GM20000 (cell line): ENCODE data around the gene HMGXB4.

Source experiments
- DNase-seq: peaks from one replicate; pipeline ENCODE4 v3.0.0; 2012; ENCODE audit warnings: low spot score
- TF ChIP-seq, protein P1 (sequence below): IDR thresholded peaks from 2 replicates; pipeline ENCODE4 v1.5.1; 2012; ENCODE audit warnings: mild to moderate bottlenecking, control low read depth; ENCODE audit errors: extremely low read depth, missing control alignments

HMGXB4 gene

DNA sequence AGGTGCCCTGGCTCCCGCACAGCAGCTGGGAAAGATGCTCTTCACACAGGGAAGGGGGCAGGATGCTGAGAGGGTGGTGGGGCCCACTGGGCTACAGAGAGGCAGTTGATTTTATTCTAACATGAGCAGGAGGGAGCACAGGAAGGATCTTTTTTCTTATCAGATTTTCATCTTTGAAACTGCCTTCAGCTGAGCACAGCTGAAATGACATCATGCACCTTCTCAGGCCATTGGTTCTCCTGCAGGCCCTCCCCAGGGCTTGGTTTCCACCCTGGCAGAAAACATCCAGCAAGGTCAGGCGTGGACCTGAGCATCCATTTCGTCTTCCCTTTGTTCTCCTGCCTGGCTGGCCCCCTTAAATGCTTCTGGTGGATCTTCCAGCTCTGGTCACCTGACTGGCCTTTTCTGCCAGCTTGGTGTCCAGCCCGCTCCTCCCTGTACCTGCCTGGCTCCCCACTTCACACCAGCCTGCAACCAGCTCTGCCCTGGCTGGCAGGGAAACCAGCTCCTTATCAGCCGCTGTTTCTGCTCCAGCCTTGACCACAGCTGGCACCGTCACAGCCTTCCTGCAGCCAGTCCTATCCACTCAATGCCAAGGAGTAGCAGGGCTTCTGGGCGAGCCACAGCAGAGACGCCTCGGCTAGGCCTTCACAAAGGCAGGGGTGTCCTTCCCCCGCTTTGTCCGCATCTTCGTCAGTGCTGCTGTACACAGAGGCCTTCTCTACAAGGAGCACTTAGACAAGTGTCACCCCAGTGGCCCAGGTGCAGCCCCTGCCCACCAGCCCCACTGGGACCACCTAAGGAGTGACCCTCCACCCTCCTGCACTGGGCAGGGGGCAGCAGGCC is 78.9 kb downstream of the HMGXB4 start:
- DNase-seq, result no peak
- TF ChIP-seq, protein P1, sequence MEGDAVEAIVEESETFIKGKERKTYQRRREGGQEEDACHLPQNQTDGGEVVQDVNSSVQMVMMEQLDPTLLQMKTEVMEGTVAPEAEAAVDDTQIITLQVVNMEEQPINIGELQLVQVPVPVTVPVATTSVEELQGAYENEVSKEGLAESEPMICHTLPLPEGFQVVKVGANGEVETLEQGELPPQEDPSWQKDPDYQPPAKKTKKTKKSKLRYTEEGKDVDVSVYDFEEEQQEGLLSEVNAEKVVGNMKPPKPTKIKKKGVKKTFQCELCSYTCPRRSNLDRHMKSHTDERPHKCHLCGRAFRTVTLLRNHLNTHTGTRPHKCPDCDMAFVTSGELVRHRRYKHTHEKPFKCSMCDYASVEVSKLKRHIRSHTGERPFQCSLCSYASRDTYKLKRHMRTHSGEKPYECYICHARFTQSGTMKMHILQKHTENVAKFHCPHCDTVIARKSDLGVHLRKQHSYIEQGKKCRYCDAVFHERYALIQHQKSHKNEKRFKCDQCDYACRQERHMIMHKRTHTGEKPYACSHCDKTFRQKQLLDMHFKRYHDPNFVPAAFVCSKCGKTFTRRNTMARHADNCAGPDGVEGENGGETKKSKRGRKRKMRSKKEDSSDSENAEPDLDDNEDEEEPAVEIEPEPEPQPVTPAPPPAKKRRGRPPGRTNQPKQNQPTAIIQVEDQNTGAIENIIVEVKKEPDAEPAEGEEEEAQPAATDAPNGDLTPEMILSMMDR, result no peak

DNA sequence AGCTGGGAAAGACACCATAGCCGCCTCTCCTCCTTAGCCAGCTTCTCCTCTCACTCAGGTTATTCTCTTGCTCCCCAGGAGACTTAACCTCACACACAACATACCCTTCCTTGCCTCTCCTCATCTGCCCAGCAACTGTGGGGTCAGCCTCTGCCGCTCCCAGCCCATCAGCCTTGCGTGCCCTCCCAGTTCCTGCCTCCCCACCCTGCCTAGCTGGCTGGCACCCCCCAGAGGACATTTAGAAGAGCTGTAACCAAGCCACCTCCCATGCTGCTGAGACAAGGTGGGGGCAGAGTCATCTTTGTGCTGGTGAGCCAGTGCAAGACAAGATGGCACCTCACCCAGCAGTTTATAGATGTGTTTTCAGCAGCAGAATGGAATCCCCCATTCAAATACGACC is 80.6 kb downstream of the HMGXB4 start:
- DNase-seq, result no peak
- TF ChIP-seq, protein P1, result no peak

DNA sequence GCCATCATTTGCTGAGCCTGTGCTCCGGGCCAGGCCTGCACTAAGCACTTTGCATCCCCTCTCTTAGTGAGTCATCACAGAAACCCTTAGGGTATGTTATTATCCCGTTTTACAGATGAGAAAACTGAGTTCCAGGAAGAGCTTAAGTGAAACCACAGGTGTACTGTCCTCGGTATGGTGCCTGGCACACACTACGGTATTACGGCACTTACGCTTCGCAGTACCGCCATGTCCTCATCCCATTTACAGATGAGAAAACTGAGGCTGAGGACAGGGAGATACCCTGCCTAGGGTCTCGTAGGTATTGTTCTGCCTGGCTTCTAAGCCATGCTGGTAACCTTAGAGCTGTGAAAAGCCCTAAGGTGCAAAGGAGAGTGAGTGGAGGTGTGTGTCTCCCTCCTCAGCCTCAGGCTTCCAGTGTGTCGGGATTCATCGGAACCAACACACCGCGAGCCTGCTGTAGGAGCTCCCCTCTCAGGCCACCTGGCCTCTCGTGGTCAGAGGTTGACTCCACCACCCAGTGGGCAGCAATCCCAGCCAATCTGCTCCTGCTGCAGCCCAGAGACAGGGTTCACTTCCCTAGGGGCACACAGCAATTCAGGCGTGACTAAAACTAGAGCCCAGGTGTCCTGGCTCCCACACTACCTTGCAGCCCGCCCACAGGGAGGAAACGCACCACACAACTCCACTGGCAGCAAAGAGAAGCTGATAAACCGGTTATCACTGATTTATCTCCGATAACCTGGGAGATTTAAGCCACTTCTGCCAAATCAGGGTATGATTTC is 84.0 kb downstream of the HMGXB4 start:
- TF ChIP-seq, protein P1, result no peak
- DNase-seq, result no peak

DNA sequence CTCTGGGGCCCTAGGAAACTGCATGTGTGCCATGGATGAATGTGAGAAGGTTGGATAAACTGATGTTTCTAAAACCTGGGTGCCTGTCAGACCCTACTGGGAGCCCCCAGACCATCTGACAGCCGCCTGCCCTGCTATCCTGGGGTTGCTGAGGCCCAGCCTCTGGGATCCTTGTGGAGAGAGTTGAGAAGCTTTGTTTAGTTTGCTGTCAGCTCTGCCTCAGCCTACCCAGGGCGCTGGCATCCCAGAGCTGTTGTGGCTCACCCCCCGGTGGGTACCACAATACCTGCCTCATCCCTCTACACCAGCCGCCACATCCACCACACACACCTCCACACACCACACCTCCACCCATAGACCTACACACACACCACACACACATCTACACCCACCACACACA is 85.1 kb downstream of the HMGXB4 start:
- no peak for DNase-seq
- TF ChIP-seq, protein P1, result no peak

DNA sequence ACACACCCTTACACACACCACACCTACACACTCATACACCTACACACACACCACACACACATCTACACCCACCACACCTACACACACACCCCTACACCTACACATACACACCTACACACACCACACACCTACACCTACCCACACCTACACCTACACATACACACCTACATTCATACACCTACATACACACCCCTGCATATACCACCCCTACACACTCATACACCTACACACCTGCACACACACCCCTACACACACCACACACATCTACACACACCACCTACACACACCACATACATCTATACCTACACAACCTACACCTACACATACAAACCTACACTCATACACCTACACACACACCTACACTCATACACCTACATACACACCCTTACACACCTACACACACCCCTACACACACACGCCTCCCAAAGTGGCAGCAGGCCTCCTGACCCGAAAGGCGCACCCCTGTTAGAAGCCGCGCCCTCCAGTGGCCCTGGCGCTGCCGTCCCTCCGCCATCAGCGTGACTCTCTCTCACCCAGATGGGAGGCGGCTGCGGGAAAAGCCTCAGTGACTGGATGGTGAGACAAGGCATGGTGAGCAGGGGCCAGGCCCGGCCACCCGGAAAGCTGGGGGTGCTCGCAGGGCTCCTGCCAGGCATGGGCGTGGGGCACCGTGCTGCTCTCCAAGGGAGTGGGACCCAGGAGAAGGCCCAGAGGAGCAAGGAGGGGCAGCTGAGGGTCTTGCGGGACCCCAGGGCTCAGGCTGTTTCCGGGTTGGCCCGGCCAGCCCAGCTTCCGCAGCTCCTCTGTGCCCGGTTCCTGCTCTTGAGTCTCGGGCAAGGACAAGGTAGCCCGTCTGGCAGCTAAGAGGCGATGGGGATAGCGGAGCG is 86.6 kb downstream of the HMGXB4 start:
- TF ChIP-seq, protein P1, result no peak
- no peak for DNase-seq

DNA sequence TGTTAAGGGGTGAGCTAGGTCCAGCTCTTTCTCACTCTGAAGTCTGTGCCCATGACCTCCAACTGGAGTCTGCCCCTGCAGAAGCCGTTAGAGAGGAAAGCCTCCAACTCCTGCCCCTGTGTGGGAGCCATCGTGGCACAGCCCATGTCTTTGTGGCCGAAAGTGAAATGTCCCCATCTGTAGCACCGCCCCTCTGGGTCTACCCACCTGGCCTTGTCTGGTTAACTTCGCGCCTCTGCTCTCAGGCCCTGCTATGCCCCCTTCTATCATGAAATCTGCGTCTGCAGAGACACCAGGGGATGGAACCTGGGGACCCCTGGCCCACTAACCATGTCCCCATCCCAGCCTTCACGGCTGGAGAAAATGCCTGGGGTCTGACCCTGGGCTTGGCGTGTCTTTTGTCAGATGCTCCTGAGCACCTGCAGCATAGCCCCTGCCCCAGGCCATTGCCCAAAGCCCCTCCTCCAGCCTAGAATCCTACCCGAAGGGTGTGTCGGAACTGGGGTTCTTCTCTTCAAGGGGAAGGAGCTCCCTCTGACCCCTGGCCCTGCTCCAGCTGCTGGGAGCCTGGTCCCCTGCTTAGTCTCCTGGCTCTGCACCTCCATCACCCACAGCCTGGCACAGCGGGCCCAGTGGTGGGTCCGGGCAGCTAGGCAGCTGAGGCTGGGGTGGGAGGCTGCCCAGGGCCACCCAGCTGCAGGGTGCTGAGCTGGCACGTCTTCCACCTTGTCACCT is 87.8 kb downstream of the HMGXB4 start:
- TF ChIP-seq, protein P1, result no peak
- peak; percentile 60 for DNase-seq
